ENCODE data around the gene LTO1. TPM values are rescaled to one million over a fixed set of nuclear protein-coding genes. Genes with fewer than 3 reads are reported as not detected.
"Not testable (repeated sequence)": the region's sequence is repeated elsewhere in the genome, so short reads cannot be mapped to it uniquely, and the experiment has no call there.

LTO1 gene
- total RNA-seq, 4 donors from 2014 or later: 9.9 to 27.3 (median 20.6) TPM

- DNase-seq (ENCODE audit: low spot score) (no peak), ATAC-seq (ENCODE audit: low FRiP score) (no peak)
- no peak for TF ChIP-seq CTCF (IDR thresholded peaks at IDR 0.05)
Observed at GRCh38 chr11:69634069-69634468, 41.1 kb downstream of the LTO1 start.

GRCh38 chr11:69632900-69633299, 42.3 kb downstream of the LTO1 start:
- no peak for TF ChIP-seq CTCF (IDR thresholded peaks at IDR 0.05)
- ATAC-seq (ENCODE audit: low FRiP score): no peak
- no peak for DNase-seq (ENCODE audit: low spot score)

DNA sequence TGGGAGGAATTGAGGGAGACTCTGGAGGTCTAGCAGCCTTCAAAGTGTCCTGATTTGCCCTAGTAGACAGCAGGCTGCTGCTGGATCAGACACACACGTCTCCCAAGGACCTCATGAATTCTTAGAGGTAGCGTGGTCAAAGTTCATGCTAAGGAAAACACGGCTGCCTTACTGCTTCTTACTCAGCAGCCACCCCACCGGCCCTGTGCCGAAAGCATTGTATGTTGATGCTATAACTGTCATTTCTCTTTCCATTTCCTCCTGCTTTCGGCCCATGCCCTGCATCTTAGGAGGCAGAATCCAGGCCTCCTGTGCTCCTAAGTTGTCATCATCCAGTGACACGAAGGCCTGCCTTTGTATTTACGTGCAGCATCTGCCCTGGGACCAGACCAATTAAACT, 44.7 kb downstream of the LTO1 start:
- ATAC-seq (ENCODE audit: low FRiP score) (no peak), DNase-seq (ENCODE audit: low spot score) (no peak)
- no peak for TF ChIP-seq CTCF (IDR thresholded peaks at IDR 0.05)

DNA sequence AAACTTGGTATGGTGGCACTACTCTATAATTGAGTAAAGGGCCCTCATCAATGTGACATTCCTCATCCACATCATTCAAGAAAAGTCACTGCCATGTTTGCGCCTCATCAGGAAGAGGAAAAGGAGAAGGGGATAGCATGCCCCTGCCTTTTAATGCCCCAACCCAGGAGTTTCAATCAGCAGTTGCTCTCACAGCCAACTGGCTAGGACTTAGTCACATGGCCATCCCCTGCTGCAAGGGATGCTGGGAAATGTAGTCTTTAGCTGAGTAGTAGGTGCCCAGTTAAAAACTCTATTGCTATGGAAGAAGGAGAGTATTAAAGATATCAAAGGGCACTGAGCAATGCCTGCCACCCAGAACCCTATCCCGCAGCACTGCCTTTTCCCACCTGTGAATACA, 45.1 kb downstream of the LTO1 start:
- no peak for TF ChIP-seq CTCF (IDR thresholded peaks at IDR 0.05)
- DNase-seq (ENCODE audit: low spot score): no peak
- ATAC-seq (ENCODE audit: low FRiP score): no peak

GRCh38 chr11:69627551-69627950, 47.6 kb downstream of the LTO1 start:
- no peak for TF ChIP-seq CTCF (IDR thresholded peaks at IDR 0.05)
- DNase-seq (ENCODE audit: low spot score): no peak
- ATAC-seq (ENCODE audit: low FRiP score): no peak

DNA sequence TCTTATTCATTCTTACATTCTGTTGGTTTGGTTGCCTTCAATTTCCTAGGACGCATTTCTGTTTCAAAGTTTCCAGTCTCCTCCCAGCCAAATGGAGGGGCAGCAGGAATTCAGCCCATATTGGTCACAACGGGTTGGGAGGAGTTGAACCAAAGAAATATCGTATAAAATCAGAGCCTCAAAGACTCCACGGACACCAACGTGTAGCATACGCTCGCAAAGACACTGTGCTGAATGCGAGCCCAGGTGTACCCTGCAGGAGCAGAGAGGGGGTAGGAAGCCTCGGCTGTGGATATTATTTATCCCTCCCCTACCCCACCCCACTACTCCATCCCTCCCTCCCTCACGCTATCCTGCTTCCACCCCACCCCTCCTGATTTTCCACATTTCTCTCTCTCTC, 49.7 kb downstream of the LTO1 start:
- DNase-seq (ENCODE audit: low spot score) (no peak), ATAC-seq (ENCODE audit: low FRiP score) (no peak)
- TF ChIP-seq CTCF (IDR thresholded peaks at IDR 0.05): no peak

DNA sequence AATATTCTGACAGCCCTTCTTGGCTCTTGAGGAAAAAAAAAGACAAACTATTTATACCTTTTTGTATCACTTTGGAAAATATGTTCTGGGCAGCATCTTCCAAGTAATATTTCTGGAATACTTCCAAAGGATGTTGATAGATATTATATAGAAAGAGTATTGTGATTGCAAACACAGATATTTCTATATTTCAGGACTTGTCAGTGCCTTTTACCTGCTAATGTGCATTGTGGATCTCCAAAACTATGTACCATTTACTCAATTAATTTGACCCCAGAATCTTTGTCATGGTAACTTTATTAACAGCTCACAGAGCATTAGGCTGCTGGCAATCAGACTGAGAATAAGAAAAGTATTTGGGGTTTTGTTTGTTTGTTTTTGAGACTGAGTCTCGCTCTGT, 50.9 kb downstream of the LTO1 start:
- TF ChIP-seq CTCF (IDR thresholded peaks at IDR 0.05): no peak
- ATAC-seq (ENCODE audit: low FRiP score) (no peak), DNase-seq (ENCODE audit: low spot score) (no peak)

DNA sequence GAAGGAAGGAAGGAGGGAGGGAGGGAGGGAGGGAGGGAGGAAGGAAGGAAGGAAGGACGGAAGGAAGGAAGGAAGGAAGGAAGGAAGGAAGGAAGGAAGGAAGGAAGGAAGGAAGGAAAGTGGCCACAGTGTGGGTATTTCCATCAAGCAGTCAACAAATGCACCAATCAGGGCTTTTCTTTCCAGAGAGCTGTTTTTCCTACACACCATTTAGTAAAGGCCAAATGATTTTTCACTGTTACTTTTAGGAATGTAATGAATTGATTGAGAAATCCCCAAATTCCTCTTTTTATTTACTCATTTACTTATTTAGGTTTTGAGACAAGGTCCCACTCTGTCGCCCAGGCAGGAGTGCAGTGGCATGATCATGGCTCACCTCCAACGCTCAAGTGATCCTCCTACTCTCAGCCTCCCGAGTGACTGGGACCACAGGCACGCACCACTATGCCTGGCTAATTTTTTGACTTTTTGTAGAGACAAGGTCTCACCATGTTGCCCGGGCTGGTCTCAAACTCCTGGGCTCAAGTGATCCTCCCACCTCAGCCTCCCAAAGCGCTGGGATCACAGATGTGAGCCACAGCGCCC, 53.0 kb downstream of the LTO1 start:
- not testable (repeated sequence) for DNase-seq (ENCODE audit: low spot score); ATAC-seq (ENCODE audit: low FRiP score)

Measured in omental fat pad (tissue), 4 donors.